Measurements from ENCODE around the gene COBL.
A peak's percentile ranks its signal among the peaks of the same experiment; 100 is the strongest.

Gene COBL

GRCh38 chr7:51140199-51141164 is 176.1 kb downstream of the COBL start:
- no peak for DNase-seq

GRCh38 chr7:51139796-51140195 is 176.8 kb downstream of the COBL start:
- no peak for DNase-seq

GRCh38 chr7:51138123-51139085 is 178.2 kb downstream of the COBL start:
- DNase-seq = no peak

- DNase-seq = no peak
Observed at GRCh38 chr7:51135576-51135975, 181.0 kb downstream of the COBL start.

- no peak for DNase-seq
Observed at GRCh38 chr7:51134013-51134441, 182.6 kb downstream of the COBL start.

- DNase-seq = no peak
Observed at GRCh38 chr7:51132661-51133060, 183.9 kb downstream of the COBL start.

GRCh38 chr7:51129527-51130472 is 186.8 kb downstream of the COBL start:
- no peak for DNase-seq

GRCh38 chr7:51128545-51129435 is 187.8 kb downstream of the COBL start:
- DNase-seq = no peak

- DNase-seq = no peak
Observed at GRCh38 chr7:51127618-51127904, 189.0 kb downstream of the COBL start.

GRCh38 chr7:51126813-51127617 is 189.6 kb downstream of the COBL start:
- DNase-seq = no peak

GRCh38 chr7:51126324-51126723 is 190.3 kb downstream of the COBL start:
- DNase-seq = no peak

- DNase-seq = peak in 1 of 2 donors; percentile 12
Observed at GRCh38 chr7:51124321-51124720, 192.3 kb downstream of the COBL start.

- DNase-seq = peak; percentile 88 to 99
Observed at GRCh38 chr7:51123322-51124019, 193.1 kb downstream of the COBL start.

GRCh38 chr7:51121931-51122425 is 194.6 kb downstream of the COBL start:
- peak in 1 of 2 donors; percentile 14 for DNase-seq

- DNase-seq = no peak
Observed at GRCh38 chr7:51121036-51121790, 195.4 kb downstream of the COBL start.

- no peak for DNase-seq
Observed at GRCh38 chr7:51118628-51119027, 198.0 kb downstream of the COBL start.

- peak; percentile 42 to 77 for DNase-seq
Observed at GRCh38 chr7:51114501-51114900, 202.1 kb downstream of the COBL start.

- DNase-seq = no peak
Observed at GRCh38 chr7:51113962-51114361, 202.6 kb downstream of the COBL start.

GRCh38 chr7:51113560-51113959 is 203.0 kb downstream of the COBL start:
- DNase-seq = no peak

All from inflammatory macrophage treated with lipopolysaccharide for 1 hour (primary cell).